ENCODE measurements around the gene PPP2R5C. TPM values are rescaled to one million over a fixed set of nuclear protein-coding genes. Genes with fewer than 3 reads are reported as not detected.

Gene PPP2R5C
- total and polyA plus RNA-seq, 9 of the 15 experiments (the other 6 are each of a cell fraction or from before 2014, with no cell fraction given), result 284 to 617 (median 395) TPM

DNA sequence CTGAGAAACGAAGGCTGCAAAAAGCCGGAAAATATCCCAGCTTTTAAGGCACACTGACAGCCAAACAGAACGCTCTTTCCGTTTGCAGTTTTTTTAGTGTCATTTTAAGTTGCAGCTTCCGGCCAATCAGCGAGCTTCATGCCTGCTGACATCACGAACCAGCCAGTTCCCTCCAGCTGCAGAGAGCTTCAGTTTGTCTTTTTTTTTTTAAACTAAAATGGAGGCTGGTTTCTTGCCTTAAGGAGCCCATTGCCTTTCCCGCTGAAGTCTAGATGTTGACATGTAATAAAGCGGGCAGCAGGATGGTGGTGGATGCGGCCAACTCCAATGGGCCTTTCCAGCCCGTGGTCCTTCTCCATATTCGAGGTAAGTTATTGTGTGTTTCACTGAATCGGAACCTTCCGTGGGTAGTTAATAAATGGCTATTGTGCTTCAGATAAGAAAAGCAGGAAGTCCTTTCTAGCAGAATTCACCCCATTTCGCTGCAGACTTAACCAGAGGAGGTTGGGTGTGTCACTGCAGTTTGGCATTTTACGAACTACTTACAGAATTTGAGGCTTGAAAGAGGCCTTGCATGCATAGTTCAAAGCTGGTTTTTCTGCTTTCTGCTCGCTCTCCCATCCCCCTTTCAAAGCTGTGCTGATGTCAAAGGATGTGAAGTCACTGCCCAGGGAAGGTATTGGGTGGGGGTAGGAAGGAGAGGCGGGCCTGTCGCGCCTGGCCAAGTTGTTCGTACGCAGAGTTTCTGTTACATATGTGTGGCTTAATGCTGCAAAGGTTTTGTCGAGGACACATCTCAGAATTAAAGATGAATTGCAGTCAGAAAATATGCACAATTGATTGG, 48.4 kb downstream of the PPP2R5C start (continued):
- TF ChIP-seq, protein P1, sequence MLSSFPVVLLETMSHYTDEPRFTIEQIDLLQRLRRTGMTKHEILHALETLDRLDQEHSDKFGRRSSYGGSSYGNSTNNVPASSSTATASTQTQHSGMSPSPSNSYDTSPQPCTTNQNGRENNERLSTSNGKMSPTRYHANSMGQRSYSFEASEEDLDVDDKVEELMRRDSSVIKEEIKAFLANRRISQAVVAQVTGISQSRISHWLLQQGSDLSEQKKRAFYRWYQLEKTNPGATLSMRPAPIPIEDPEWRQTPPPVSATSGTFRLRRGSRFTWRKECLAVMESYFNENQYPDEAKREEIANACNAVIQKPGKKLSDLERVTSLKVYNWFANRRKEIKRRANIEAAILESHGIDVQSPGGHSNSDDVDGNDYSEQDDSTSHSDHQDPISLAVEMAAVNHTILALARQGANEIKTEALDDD (IDR thresholded peaks at IDR 0.05), result peak; percentile 60
- TF ChIP-seq, protein P2, sequence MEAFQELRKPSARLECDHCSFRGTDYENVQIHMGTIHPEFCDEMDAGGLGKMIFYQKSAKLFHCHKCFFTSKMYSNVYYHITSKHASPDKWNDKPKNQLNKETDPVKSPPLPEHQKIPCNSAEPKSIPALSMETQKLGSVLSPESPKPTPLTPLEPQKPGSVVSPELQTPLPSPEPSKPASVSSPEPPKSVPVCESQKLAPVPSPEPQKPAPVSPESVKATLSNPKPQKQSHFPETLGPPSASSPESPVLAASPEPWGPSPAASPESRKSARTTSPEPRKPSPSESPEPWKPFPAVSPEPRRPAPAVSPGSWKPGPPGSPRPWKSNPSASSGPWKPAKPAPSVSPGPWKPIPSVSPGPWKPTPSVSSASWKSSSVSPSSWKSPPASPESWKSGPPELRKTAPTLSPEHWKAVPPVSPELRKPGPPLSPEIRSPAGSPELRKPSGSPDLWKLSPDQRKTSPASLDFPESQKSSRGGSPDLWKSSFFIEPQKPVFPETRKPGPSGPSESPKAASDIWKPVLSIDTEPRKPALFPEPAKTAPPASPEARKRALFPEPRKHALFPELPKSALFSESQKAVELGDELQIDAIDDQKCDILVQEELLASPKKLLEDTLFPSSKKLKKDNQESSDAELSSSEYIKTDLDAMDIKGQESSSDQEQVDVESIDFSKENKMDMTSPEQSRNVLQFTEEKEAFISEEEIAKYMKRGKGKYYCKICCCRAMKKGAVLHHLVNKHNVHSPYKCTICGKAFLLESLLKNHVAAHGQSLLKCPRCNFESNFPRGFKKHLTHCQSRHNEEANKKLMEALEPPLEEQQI (IDR thresholded peaks at IDR 0.05), result no peak
- TF ChIP-seq, protein P3, sequence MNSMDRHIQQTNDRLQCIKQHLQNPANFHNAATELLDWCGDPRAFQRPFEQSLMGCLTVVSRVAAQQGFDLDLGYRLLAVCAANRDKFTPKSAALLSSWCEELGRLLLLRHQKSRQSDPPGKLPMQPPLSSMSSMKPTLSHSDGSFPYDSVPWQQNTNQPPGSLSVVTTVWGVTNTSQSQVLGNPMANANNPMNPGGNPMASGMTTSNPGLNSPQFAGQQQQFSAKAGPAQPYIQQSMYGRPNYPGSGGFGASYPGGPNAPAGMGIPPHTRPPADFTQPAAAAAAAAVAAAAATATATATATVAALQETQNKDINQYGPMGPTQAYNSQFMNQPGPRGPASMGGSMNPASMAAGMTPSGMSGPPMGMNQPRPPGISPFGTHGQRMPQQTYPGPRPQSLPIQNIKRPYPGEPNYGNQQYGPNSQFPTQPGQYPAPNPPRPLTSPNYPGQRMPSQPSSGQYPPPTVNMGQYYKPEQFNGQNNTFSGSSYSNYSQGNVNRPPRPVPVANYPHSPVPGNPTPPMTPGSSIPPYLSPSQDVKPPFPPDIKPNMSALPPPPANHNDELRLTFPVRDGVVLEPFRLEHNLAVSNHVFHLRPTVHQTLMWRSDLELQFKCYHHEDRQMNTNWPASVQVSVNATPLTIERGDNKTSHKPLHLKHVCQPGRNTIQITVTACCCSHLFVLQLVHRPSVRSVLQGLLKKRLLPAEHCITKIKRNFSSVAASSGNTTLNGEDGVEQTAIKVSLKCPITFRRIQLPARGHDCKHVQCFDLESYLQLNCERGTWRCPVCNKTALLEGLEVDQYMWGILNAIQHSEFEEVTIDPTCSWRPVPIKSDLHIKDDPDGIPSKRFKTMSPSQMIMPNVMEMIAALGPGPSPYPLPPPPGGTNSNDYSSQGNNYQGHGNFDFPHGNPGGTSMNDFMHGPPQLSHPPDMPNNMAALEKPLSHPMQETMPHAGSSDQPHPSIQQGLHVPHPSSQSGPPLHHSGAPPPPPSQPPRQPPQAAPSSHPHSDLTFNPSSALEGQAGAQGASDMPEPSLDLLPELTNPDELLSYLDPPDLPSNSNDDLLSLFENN (IDR thresholded peaks at IDR 0.05; ENCODE audit: low read depth in 2 of 2, low read length in 2 of 2), result no peak
- TF ChIP-seq ZNF239 (CRISPR knock-in tag; IDR thresholded peaks at IDR 0.05) (no peak), ETV1 (tag; conservative IDR thresholded peaks at IDR 0.05; ENCODE audit: low read depth) (peak; percentile 45; the same call in 1 of the 2 replicates), PHB2 (IDR thresholded peaks at IDR 0.05; ENCODE audit: low read depth) (no peak), RBFOX2 (IDR thresholded peaks at IDR 0.05; ENCODE audit: low read depth, low read length) (peak; percentile 57; the same call in 1 of the 2 replicates), GABPB2 (CRISPR knock-in tag; conservative IDR thresholded peaks at IDR 0.05) (no peak), ATF1 (CRISPR knock-in tag; IDR thresholded peaks at IDR 0.05) (no peak), ATF1 (tag; IDR thresholded peaks at IDR 0.05) (peak; percentile 90), NBN (IDR thresholded peaks at IDR 0.05; ENCODE audit: low read depth) (no peak), POLR2A (conservative IDR thresholded peaks at IDR 0.05) (peak; percentile 75), NR2C2 (CRISPR knock-in tag; IDR thresholded peaks at IDR 0.05) (no peak), NR2C2 (tag; IDR thresholded peaks at IDR 0.05) (peak; percentile 33; the same call in 1 of the 2 replicates), POLR2G (IDR thresholded peaks at IDR 0.05; ENCODE audit: low read depth, low read length) (0 out of 2 replicates have a peak, but pooled peaks have one; percentile 23)
- TF ChIP-seq, protein P4, sequence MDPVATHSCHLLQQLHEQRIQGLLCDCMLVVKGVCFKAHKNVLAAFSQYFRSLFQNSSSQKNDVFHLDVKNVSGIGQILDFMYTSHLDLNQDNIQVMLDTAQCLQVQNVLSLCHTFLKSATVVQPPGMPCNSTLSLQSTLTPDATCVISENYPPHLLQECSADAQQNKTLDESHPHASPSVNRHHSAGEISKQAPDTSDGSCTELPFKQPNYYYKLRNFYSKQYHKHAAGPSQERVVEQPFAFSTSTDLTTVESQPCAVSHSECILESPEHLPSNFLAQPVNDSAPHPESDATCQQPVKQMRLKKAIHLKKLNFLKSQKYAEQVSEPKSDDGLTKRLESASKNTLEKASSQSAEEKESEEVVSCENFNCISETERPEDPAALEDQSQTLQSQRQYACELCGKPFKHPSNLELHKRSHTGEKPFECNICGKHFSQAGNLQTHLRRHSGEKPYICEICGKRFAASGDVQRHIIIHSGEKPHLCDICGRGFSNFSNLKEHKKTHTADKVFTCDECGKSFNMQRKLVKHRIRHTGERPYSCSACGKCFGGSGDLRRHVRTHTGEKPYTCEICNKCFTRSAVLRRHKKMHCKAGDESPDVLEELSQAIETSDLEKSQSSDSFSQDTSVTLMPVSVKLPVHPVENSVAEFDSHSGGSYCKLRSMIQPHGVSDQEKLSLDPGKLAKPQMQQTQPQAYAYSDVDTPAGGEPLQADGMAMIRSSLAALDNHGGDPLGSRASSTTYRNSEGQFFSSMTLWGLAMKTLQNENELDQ (CRISPR knock-in tag; IDR thresholded peaks at IDR 0.05; ENCODE audit: borderline replicate concordance), result no peak
- TF ChIP-seq, protein P5, sequence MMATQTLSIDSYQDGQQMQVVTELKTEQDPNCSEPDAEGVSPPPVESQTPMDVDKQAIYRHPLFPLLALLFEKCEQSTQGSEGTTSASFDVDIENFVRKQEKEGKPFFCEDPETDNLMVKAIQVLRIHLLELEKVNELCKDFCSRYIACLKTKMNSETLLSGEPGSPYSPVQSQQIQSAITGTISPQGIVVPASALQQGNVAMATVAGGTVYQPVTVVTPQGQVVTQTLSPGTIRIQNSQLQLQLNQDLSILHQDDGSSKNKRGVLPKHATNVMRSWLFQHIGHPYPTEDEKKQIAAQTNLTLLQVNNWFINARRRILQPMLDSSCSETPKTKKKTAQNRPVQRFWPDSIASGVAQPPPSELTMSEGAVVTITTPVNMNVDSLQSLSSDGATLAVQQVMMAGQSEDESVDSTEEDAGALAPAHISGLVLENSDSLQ (IDR thresholded peaks at IDR 0.05), result peak; percentile 27; the same call in 1 of the 2 replicates
